ENCODE measurements around the gene HORMAD2. TPM values are rescaled to one million over a fixed set of nuclear protein-coding genes. Genes with fewer than 3 reads are reported as not detected.

Gene HORMAD2
- total and polyA plus RNA-seq, 2 donors (not counting 3 experiments of a cell fraction or from before 2014, with no cell fraction given), result not detected

DNA sequence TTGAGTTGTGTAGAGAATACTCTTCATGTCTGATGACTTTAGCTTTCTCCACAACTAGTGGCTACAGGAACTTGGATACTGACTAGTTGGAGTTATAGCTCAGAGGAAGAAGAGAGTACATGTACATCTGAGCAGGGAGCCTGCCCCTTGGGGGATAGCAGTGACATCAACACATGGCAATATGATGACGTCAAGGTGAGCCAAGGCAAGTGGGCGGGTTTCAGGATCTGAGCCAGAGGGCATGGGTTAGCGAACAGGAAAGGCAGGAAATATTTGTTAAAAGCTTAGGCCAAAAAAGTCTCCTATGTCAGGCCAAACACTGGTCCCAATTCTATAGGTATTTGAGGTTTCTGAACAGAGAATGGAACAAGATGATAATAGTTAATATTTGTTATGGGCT, 42.0 kb upstream of the HORMAD2 start:
- H3K36me3 ChIP-seq (ENCODE audit: control insufficient read depth in 2 of 2, extremely low read depth in 1 of 2, insufficient read depth in 2 of 2, low read length in 2 of 2), result no peaks in the 10 kb centered on the region
- TF ChIP-seq POLR2A (IDR thresholded peaks at IDR 0.05; ENCODE audit: low read depth, low read length) (no peak), CTCF (IDR thresholded peaks at IDR 0.05; ENCODE audit: extremely low read depth in 1 of 2, insufficient read depth in 1 of 2, low read depth in 1 of 2, low read length in 2 of 2) (no peak), MAX (IDR thresholded peaks at IDR 0.05; ENCODE audit: insufficient read depth, insufficient read length) (no peak), GATA2 (IDR thresholded peaks at IDR 0.05; ENCODE audit: insufficient read depth, insufficient read length, low read depth, low read length) (no peak), POLR2AphosphoS5 (IDR thresholded peaks at IDR 0.05; ENCODE audit: insufficient read depth, low read depth, low read length) (no peak), FOS (IDR thresholded peaks at IDR 0.05; ENCODE audit: borderline replicate concordance, insufficient read depth, low read length) (no peak), MYC (IDR thresholded peaks at IDR 0.05; ENCODE audit: low read depth, low read length) (no peak)
- H3K9me3 ChIP-seq (replicated peaks; ENCODE audit: control insufficient read depth, insufficient read depth, low read length), result no peaks in the 10 kb centered on the region
- H3K9ac ChIP-seq (replicated peaks; ENCODE audit: extremely low read depth, insufficient read depth, low read length), result no peak overlapping the region
- intact Hi-C loops (cut with micrococcal nuclease) (no loop called here), dilution Hi-C loops (cut with MboI; ENCODE audit: extremely low pct_ligation_motif_present, low sequenced_read_pairs) (no loop called here)
- no peak overlapping the region for H3K4me3 ChIP-seq (replicated peaks in 1 of 3; ENCODE audit: insufficient read depth in 1 of 3, low read depth in 1 of 3, low read length in 3 of 3)
- H4K20me1 ChIP-seq (replicated peaks; ENCODE audit: control insufficient read depth, extremely low read depth, insufficient read depth, low read length), result no peaks in the 10 kb centered on the region
- peaks cover 11% of the 10 kb centered on the region for H3K4me1 ChIP-seq (ENCODE audit: control insufficient read depth, extremely low read depth, insufficient read depth, low read length)
- no peaks in the 10 kb centered on the region for H3K79me2 ChIP-seq (ENCODE audit: control insufficient read depth, insufficient read depth, low read length)
- H3K27me3 ChIP-seq (ENCODE audit: control insufficient read depth in 2 of 2, insufficient read depth in 2 of 2, low read length in 2 of 2), result no peaks in the 10 kb centered on the region
- ChIA-PET POLR2A (no interaction called here), CTCF (interaction anchor here (0.9 to 2.0 kb wide), 3 partner anchors 8 to 33 kb away, joined by 3 to 4 read pairs (median 4); no protein-coding TSS in a partner anchor)
- no peak overlapping the region for H3K27ac ChIP-seq (ENCODE audit: insufficient read depth, low read depth, low read length)
- no peak overlapping the region for H3K4me2 ChIP-seq (ENCODE audit: insufficient read depth, low read length)
- no TSS peak for BruUV-seq (replicated peaks)
- H2AFZ ChIP-seq (ENCODE audit: low read depth, low read length), result no peak overlapping the region
- FAIRE-seq (peak; percentile 70), DNase-seq (ENCODE audit: low read depth, low spot score) (peak; percentile 68)
- no peaks in the 10 kb centered on the region for H3K9me1 ChIP-seq (replicated peaks; ENCODE audit: control insufficient read depth, extremely low read depth, insufficient read depth, low read length)

All from endothelial cell of umbilical vein (primary cell).